ENCODE measurements around the gene KRT73.

Gene KRT73

GRCh38 chr12:52608826-52609630 is 9.3 kb downstream of the KRT73 start:
- peaks cover 0 to 2% (median 0%) of the 10 kb centered on the region in 5 experiments for H3K27me3 ChIP-seq (replicated peaks in 2 of 5; ENCODE audit: control insufficient read depth in 4 of 5, insufficient read depth in 5 of 5, low read length in 4 of 5)
- ChIA-PET CTCF (interaction anchor here (0.9 to 2.7 kb wide), 4 partner anchors 19 to 270 kb away, joined by 3 to 8 read pairs (median 4); partner anchors contain the start of gene KRT1), POLR2A (no interaction called here)
- H3K4me1 ChIP-seq (ENCODE audit: control extremely low read depth in 1 of 4, control insufficient read depth in 4 of 4, insufficient read depth in 4 of 4, low read length in 3 of 4): peaks cover 3 to 17% (median 6%) of the 10 kb centered on the region in 4 experiments
- H3K27ac ChIP-seq (ENCODE audit: insufficient read depth in 1 of 2, low read depth in 1 of 2, low read length in 2 of 2, poor library complexity in 1 of 2, severe bottlenecking in 2 of 2): no peak overlapping the region
- WGBS (ENCODE audit: insufficient coverage): 100% methylated on average over 6 of the region's 8 CpGs
- H3K36me3 ChIP-seq (ENCODE audit: control insufficient read depth in 4 of 4, insufficient read depth in 4 of 4, low read length in 3 of 4): no peaks in the 10 kb centered on the region
- no peaks in the 10 kb centered on the region for H3K9me3 ChIP-seq (ENCODE audit: control extremely low read depth in 1 of 5, control insufficient read depth in 4 of 5, insufficient read depth in 2 of 5, low read depth in 1 of 5, low read length in 4 of 5)
- DNase-seq: no peak
- H3K4me3 ChIP-seq (ENCODE audit: control insufficient read depth in 1 of 7, extremely low read depth in 1 of 7, insufficient read depth in 4 of 7, low read depth in 2 of 7, low read length in 6 of 7): no peak overlapping the region

GRCh38 chr12:52608161-52608560 is 10.2 kb downstream of the KRT73 start:
- no peak overlapping the region for H3K4me3 ChIP-seq (ENCODE audit: control insufficient read depth in 1 of 7, extremely low read depth in 1 of 7, insufficient read depth in 4 of 7, low read depth in 2 of 7, low read length in 6 of 7)
- DNase-seq: no peak
- 95% methylated on average over 3 of the region's 6 CpGs for WGBS (ENCODE audit: insufficient coverage)
- H3K27ac ChIP-seq (ENCODE audit: insufficient read depth in 1 of 2, low read depth in 1 of 2, low read length in 2 of 2, poor library complexity in 1 of 2, severe bottlenecking in 2 of 2): no peak overlapping the region
- ChIA-PET CTCF (interaction anchor here (1.3 kb wide), 1 partner anchor 271 kb away, joined by 3 read pairs; no protein-coding TSS in a partner anchor), POLR2A (no interaction called here)
- H3K9me3 ChIP-seq (ENCODE audit: control extremely low read depth in 1 of 5, control insufficient read depth in 4 of 5, insufficient read depth in 2 of 5, low read depth in 1 of 5, low read length in 4 of 5): no peaks in the 10 kb centered on the region
- peaks cover 0 to 2% (median 0%) of the 10 kb centered on the region in 5 experiments for H3K27me3 ChIP-seq (replicated peaks in 2 of 5; ENCODE audit: control insufficient read depth in 4 of 5, insufficient read depth in 5 of 5, low read length in 4 of 5)
- no peaks in the 10 kb centered on the region for H3K36me3 ChIP-seq (ENCODE audit: control insufficient read depth in 4 of 4, insufficient read depth in 4 of 4, low read length in 3 of 4)
- peaks cover 3 to 15% (median 6%) of the 10 kb centered on the region in 4 experiments for H3K4me1 ChIP-seq (ENCODE audit: control extremely low read depth in 1 of 4, control insufficient read depth in 4 of 4, insufficient read depth in 4 of 4, low read length in 3 of 4)

GRCh38 chr12:52607314-52607713 is 11.0 kb downstream of the KRT73 start:
- no peaks in the 10 kb centered on the region for H3K9me3 ChIP-seq (ENCODE audit: control extremely low read depth in 1 of 5, control insufficient read depth in 4 of 5, insufficient read depth in 2 of 5, low read depth in 1 of 5, low read length in 4 of 5)
- H3K27me3 ChIP-seq (replicated peaks in 2 of 5; ENCODE audit: control insufficient read depth in 4 of 5, insufficient read depth in 5 of 5, low read length in 4 of 5): peaks cover 0 to 7% (median 5%) of the 10 kb centered on the region in 5 experiments
- no peak overlapping the region for H3K27ac ChIP-seq (ENCODE audit: insufficient read depth in 1 of 2, low read depth in 1 of 2, low read length in 2 of 2, poor library complexity in 1 of 2, severe bottlenecking in 2 of 2)
- DNase-seq: no peak
- POLR2A ChIA-PET: no interaction called here
- WGBS (ENCODE audit: insufficient coverage): 90% methylated on average over 1 of the region's 1 CpG
- no peak overlapping the region for H3K4me3 ChIP-seq (ENCODE audit: control insufficient read depth in 1 of 7, extremely low read depth in 1 of 7, insufficient read depth in 4 of 7, low read depth in 2 of 7, low read length in 6 of 7)
- H3K36me3 ChIP-seq (ENCODE audit: control insufficient read depth in 4 of 4, insufficient read depth in 4 of 4, low read length in 3 of 4): no peaks in the 10 kb centered on the region
- CTCF ChIA-PET: interaction anchor here (2.0 kb wide), 1 partner anchor 15 kb away, joined by 5 read pairs; no protein-coding TSS in a partner anchor
- H3K4me1 ChIP-seq (ENCODE audit: control extremely low read depth in 1 of 4, control insufficient read depth in 4 of 4, insufficient read depth in 4 of 4, low read length in 3 of 4): peaks cover 3 to 11% (median 6%) of the 10 kb centered on the region in 4 experiments

- Histone ChIP-seq H3K27me3 (replicated peaks in 2 of 5; ENCODE audit: control insufficient read depth in 4 of 5, insufficient read depth in 5 of 5, low read length in 4 of 5) (peaks cover 0 to 13% (median 11%) of the 10 kb centered on the region in 5 experiments), H3K36me3 (ENCODE audit: control insufficient read depth in 4 of 4, insufficient read depth in 4 of 4, low read length in 3 of 4) (no peaks in the 10 kb centered on the region), H3K4me3 (ENCODE audit: control insufficient read depth in 1 of 7, extremely low read depth in 1 of 7, insufficient read depth in 4 of 7, low read depth in 2 of 7, low read length in 6 of 7) (no peak overlapping the region), H3K9me3 (ENCODE audit: control extremely low read depth in 1 of 5, control insufficient read depth in 4 of 5, insufficient read depth in 2 of 5, low read depth in 1 of 5, low read length in 4 of 5) (no peaks in the 10 kb centered on the region), H3K27ac (ENCODE audit: insufficient read depth in 1 of 2, low read depth in 1 of 2, low read length in 2 of 2, poor library complexity in 1 of 2, severe bottlenecking in 2 of 2) (no peak overlapping the region), H3K4me1 (ENCODE audit: control extremely low read depth in 1 of 4, control insufficient read depth in 4 of 4, insufficient read depth in 4 of 4, low read length in 3 of 4) (peaks cover 3 to 11% (median 6%) of the 10 kb centered on the region in 4 experiments)
- POLR2A ChIA-PET: no interaction called here
- CTCF ChIA-PET: interaction anchor here (0.7 to 2.0 kb wide), 2 partner anchors 9 to 15 kb away, joined by 3 to 5 read pairs; no protein-coding TSS in a partner anchor
- WGBS (ENCODE audit: insufficient coverage): 100% methylated on average over 4 of the region's 7 CpGs
- DNase-seq: no peak
Measured at GRCh38 chr12:52606581-52607218, 11.7 kb downstream of the KRT73 start.

- Histone ChIP-seq H3K27me3 (replicated peaks in 2 of 5; ENCODE audit: control insufficient read depth in 4 of 5, insufficient read depth in 5 of 5, low read length in 4 of 5) (peaks cover 0 to 19% (median 14%) of the 10 kb centered on the region in 5 experiments), H3K4me3 (ENCODE audit: control insufficient read depth in 1 of 7, extremely low read depth in 1 of 7, insufficient read depth in 4 of 7, low read depth in 2 of 7, low read length in 6 of 7) (no peak overlapping the region), H3K27ac (ENCODE audit: insufficient read depth in 1 of 2, low read depth in 1 of 2, low read length in 2 of 2, poor library complexity in 1 of 2, severe bottlenecking in 2 of 2) (no peak overlapping the region), H3K9me3 (ENCODE audit: control extremely low read depth in 1 of 5, control insufficient read depth in 4 of 5, insufficient read depth in 2 of 5, low read depth in 1 of 5, low read length in 4 of 5) (no peaks in the 10 kb centered on the region), H3K36me3 (ENCODE audit: control insufficient read depth in 4 of 4, insufficient read depth in 4 of 4, low read length in 3 of 4) (no peaks in the 10 kb centered on the region), H3K4me1 (ENCODE audit: control extremely low read depth in 1 of 4, control insufficient read depth in 4 of 4, insufficient read depth in 4 of 4, low read length in 3 of 4) (peaks cover 3 to 13% (median 8%) of the 10 kb centered on the region in 4 experiments)
- CTCF ChIA-PET: interaction anchor here (0.7 to 2.0 kb wide), 2 partner anchors 9 to 14 kb away, joined by 3 to 5 read pairs; no protein-coding TSS in a partner anchor
- 0% methylated on average over 1 of the region's 3 CpGs for WGBS (ENCODE audit: insufficient coverage)
- DNase-seq: no peak
- POLR2A ChIA-PET: no interaction called here
Measured at GRCh38 chr12:52606096-52606495, 12.3 kb downstream of the KRT73 start.

- WGBS (ENCODE audit: insufficient coverage): 100% methylated on average over 1 of the region's 1 CpG
- H3K27me3 ChIP-seq (replicated peaks in 2 of 5; ENCODE audit: control insufficient read depth in 4 of 5, insufficient read depth in 5 of 5, low read length in 4 of 5): peaks cover 0 to 25% (median 14%) of the 10 kb centered on the region in 5 experiments
- CTCF ChIA-PET: interaction anchor here (1.0 to 2.0 kb wide), 2 partner anchors 14 to 267 kb away, joined by 3 to 5 read pairs; no protein-coding TSS in a partner anchor
- no peak overlapping the region for H3K27ac ChIP-seq (ENCODE audit: insufficient read depth in 1 of 2, low read depth in 1 of 2, low read length in 2 of 2, poor library complexity in 1 of 2, severe bottlenecking in 2 of 2)
- POLR2A ChIA-PET: no interaction called here
- no peak overlapping the region for H3K4me3 ChIP-seq (ENCODE audit: control insufficient read depth in 1 of 7, extremely low read depth in 1 of 7, insufficient read depth in 4 of 7, low read depth in 2 of 7, low read length in 6 of 7)
- peaks cover under 1 to 13% (median 7%) of the 10 kb centered on the region in 4 experiments for H3K4me1 ChIP-seq (ENCODE audit: control extremely low read depth in 1 of 4, control insufficient read depth in 4 of 4, insufficient read depth in 4 of 4, low read length in 3 of 4)
- DNase-seq: no peak
- no peaks in the 10 kb centered on the region for H3K9me3 ChIP-seq (ENCODE audit: control extremely low read depth in 1 of 5, control insufficient read depth in 4 of 5, insufficient read depth in 2 of 5, low read depth in 1 of 5, low read length in 4 of 5)
- no peaks in the 10 kb centered on the region for H3K36me3 ChIP-seq (ENCODE audit: control insufficient read depth in 4 of 4, insufficient read depth in 4 of 4, low read length in 3 of 4)
Measured at GRCh38 chr12:52605542-52605941, 12.8 kb downstream of the KRT73 start.
